ENCODE data around the gene MOAP1.
"Not testable (repeated sequence)": the region's sequence is repeated elsewhere in the genome, so short reads cannot be mapped to it uniquely, and the experiment has no call there.

The MOAP1 gene

GRCh38 chr14:93148979-93149378 is 35.7 kb downstream of the MOAP1 start:
- no peak for DNase-seq (ENCODE audit: low read depth, low spot score)

- no peak for DNase-seq (ENCODE audit: low read depth, low spot score)
Measured at GRCh38 chr14:93146119-93146518, 38.6 kb downstream of the MOAP1 start.

- no peak for DNase-seq (ENCODE audit: low read depth, low spot score)
Measured at GRCh38 chr14:93142854-93143652, 41.6 kb downstream of the MOAP1 start.

- no peak for DNase-seq (ENCODE audit: low read depth, low spot score)
Measured at GRCh38 chr14:93137864-93138263, 46.8 kb downstream of the MOAP1 start.

- DNase-seq (ENCODE audit: low read depth, low spot score) = not testable (repeated sequence)
Measured at GRCh38 chr14:93136508-93136907, 48.2 kb downstream of the MOAP1 start.

- DNase-seq (ENCODE audit: low read depth, low spot score) = no peak
Measured at GRCh38 chr14:93136009-93136408, 48.7 kb downstream of the MOAP1 start.

GRCh38 chr14:93135399-93135798 is 49.3 kb downstream of the MOAP1 start:
- DNase-seq (ENCODE audit: low read depth, low spot score) = no peak

- no peak for DNase-seq (ENCODE audit: low read depth, low spot score)
Measured at GRCh38 chr14:93133464-93133863, 51.2 kb downstream of the MOAP1 start.

- DNase-seq (ENCODE audit: low read depth, low spot score) = no peak
Measured at GRCh38 chr14:93132472-93133065, 52.1 kb downstream of the MOAP1 start.

Measured in ELF-1 (cell line).